ENCODE data around the gene SCAP.

DNA sequence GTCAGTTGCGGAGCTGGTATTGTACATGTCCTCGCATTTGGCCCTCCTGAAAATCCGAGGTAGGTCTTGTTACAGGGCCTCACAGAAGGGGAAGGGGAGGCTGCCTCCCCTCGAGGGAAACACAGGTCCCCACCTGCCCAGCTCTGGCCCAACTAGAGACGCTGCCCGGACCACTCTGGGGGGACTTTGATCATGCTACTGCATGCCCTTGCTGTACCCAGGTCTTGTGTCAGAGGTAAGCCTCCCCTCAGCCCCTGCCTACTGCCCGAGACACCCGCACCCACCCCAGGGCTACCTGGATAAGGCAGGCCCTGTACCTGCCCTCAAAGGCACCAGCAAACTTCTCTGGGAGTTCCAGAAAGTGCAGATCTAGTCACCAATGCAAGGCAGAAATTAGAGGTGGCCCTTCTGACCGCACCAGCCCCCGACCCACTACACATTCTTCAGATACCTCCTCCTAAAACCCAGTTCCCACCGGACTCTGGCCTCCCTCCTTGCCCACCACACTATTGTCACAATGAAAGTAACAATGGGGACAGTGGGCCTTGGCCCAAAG is 981 bp upstream of the SCAP start:
- TF ChIP-seq TEAD4 (CRISPR knock-in tag; IDR thresholded peaks at IDR 0.05): no peak
- TF ChIP-seq, protein P1, sequence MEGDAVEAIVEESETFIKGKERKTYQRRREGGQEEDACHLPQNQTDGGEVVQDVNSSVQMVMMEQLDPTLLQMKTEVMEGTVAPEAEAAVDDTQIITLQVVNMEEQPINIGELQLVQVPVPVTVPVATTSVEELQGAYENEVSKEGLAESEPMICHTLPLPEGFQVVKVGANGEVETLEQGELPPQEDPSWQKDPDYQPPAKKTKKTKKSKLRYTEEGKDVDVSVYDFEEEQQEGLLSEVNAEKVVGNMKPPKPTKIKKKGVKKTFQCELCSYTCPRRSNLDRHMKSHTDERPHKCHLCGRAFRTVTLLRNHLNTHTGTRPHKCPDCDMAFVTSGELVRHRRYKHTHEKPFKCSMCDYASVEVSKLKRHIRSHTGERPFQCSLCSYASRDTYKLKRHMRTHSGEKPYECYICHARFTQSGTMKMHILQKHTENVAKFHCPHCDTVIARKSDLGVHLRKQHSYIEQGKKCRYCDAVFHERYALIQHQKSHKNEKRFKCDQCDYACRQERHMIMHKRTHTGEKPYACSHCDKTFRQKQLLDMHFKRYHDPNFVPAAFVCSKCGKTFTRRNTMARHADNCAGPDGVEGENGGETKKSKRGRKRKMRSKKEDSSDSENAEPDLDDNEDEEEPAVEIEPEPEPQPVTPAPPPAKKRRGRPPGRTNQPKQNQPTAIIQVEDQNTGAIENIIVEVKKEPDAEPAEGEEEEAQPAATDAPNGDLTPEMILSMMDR (IDR thresholded peaks at IDR 0.05): no peak
- no peak for TF ChIP-seq ATF1 (CRISPR knock-in tag; IDR thresholded peaks at IDR 0.05)
- TF ChIP-seq, protein P2, sequence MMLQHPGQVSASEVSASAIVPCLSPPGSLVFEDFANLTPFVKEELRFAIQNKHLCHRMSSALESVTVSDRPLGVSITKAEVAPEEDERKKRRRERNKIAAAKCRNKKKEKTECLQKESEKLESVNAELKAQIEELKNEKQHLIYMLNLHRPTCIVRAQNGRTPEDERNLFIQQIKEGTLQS (CRISPR knock-in tag; conservative IDR thresholded peaks at IDR 0.05): no peak
- no peak for TF ChIP-seq TCF7 (CRISPR knock-in tag; IDR thresholded peaks at IDR 0.05; ENCODE audit: low read depth)
